ENCODE measurements around the gene C1QTNF7.

C1QTNF7 gene

GRCh38 chr4:15458616-15459015, 30.8 kb downstream of the C1QTNF7 start:
- DNase-seq: peak; percentile 25

- DNase-seq: no peak
These were observed 31.9 kb downstream of the C1QTNF7 start for GRCh38 chr4:15459706-15460105.

GRCh38 chr4:15466596-15466995, 38.8 kb downstream of the C1QTNF7 start:
- DNase-seq: no peak

- DNase-seq: peak; percentile 37
These were observed 41.7 kb downstream of the C1QTNF7 start, which contains the start of gene CC2D2A for GRCh38 chr4:15469402-15470127. TSS of gene CC2D2A (plus strand) at chr4:15469882. CDS start at chr4:15475933, 6,051 bp downstream.

GRCh38 chr4:15470128-15470475, 42.3 kb downstream of the C1QTNF7 start:
- DNase-seq: no peak

GRCh38 chr4:15476396-15476795, 48.6 kb downstream of the C1QTNF7 start:
- no peak for DNase-seq

GRCh38 chr4:15478724-15479088, 50.9 kb downstream of the C1QTNF7 start:
- DNase-seq: no peak

GRCh38 chr4:15479089-15479912, 51.5 kb downstream of the C1QTNF7 start:
- peak; percentile 96 for DNase-seq

GRCh38 chr4:15479913-15480185, 52.0 kb downstream of the C1QTNF7 start:
- DNase-seq: no peak

GRCh38 chr4:15481961-15482745, 54.3 kb downstream of the C1QTNF7 start:
- peak; percentile 51 for DNase-seq

- DNase-seq: peak; percentile 32
These were observed 55.0 kb downstream of the C1QTNF7 start for GRCh38 chr4:15482842-15483241.

GRCh38 chr4:15488136-15488535, 60.3 kb downstream of the C1QTNF7 start:
- DNase-seq: no peak

- no peak for DNase-seq
These were observed 61.0 kb downstream of the C1QTNF7 start for GRCh38 chr4:15488658-15489470.

- DNase-seq: no peak
These were observed 61.7 kb downstream of the C1QTNF7 start for GRCh38 chr4:15489551-15489950.

GRCh38 chr4:15493411-15493810, 65.6 kb downstream of the C1QTNF7 start:
- no peak for DNase-seq

- DNase-seq: no peak
These were observed 67.8 kb downstream of the C1QTNF7 start for GRCh38 chr4:15495621-15496020.
